Activated CD4-positive, alpha-beta T cell treated with anti-CD3 and anti-CD28 coated beads, Interleukin-2, amount 10 ng/mL, durations not matched to agents 24 days and 14 days (primary cell): ENCODE measurements around the gene GABARAP. TPM values are rescaled to one million over a fixed set of nuclear protein-coding genes. Genes with fewer than 3 reads are reported as not detected.

Experiments
- total RNA-seq: library from RNA; stranded (reverse); gene quantifications from 2 replicates; pipeline ENCODE4 v1.2.3, GENCODE V29; 2022

The GABARAP gene
- total RNA-seq, 1 donor from 2014 or later, result 124 TPM

Other genes starting within 250 kb of the GABARAP start
- gene ALOX12, start 246.4 kb downstream of the GABARAP start, total RNA-seq, result not detected in 2 replicates
- gene RNASEK, start 229.8 kb downstream of the GABARAP start, total RNA-seq, result 128 and 131 TPM in 2 replicates
- 0.90 and 0.91 TPM in 2 replicates for gene BCL6B, start 219.4 kb downstream of the GABARAP start, total RNA-seq
- 12.4 and 13.5 TPM in 2 replicates for gene SLC16A13, start 206.4 kb downstream of the GABARAP start, total RNA-seq
- 0.16 and 0.40 TPM in 2 replicates for gene SLC16A11, start 198.4 kb downstream of the GABARAP start, total RNA-seq
- gene CLEC10A, start 162.2 kb downstream of the GABARAP start, total RNA-seq, result not detected in 2 replicates
- gene ASGR2, start 127.6 kb downstream of the GABARAP start, total RNA-seq, result not detected in 2 replicates
- 1.8 and 1.9 TPM in 2 replicates for gene ASGR1, start 63.1 kb downstream of the GABARAP start, total RNA-seq
- gene DLG4, start 22.6 kb downstream of the GABARAP start, total RNA-seq, result 12.4 and 14.0 TPM in 2 replicates
- 244 and 267 TPM in 2 replicates for gene ACADVL, start 22.5 kb downstream of the GABARAP start, total RNA-seq
- gene DVL2, start 7.9 kb downstream of the GABARAP start, total RNA-seq, result 71.1 and 77.7 TPM in 2 replicates
- gene PHF23, start 3.0 kb downstream of the GABARAP start, total RNA-seq, result 46.2 and 51.7 TPM in 2 replicates
- 188 and 190 TPM in 2 replicates for gene CTDNEP1, start 9.3 kb upstream of the GABARAP start, total RNA-seq
- gene ELP5, start 9.8 kb upstream of the GABARAP start, total RNA-seq, result 74.3 and 76.8 TPM in 2 replicates
- gene CLDN7, start 20.0 kb upstream of the GABARAP start, total RNA-seq, result 0.31 and 0.40 TPM in 2 replicates
- 0.17 and 0.37 TPM in 2 replicates for gene SLC2A4, start 39.3 kb upstream of the GABARAP start, total RNA-seq
- gene YBX2, start 52.2 kb upstream of the GABARAP start, total RNA-seq, result 0.21 and 0.33 TPM in 2 replicates
- gene EIF5A, start 65.2 kb upstream of the GABARAP start, total RNA-seq, result 1,303 and 1,327 TPM in 2 replicates
- 51.5 and 56.2 TPM in 2 replicates for gene GPS2, start 72.9 kb upstream of the GABARAP start, total RNA-seq
- 59.3 and 59.6 TPM in 2 replicates for gene NEURL4, start 86.9 kb upstream of the GABARAP start, total RNA-seq
- gene ACAP1, start 94.1 kb upstream of the GABARAP start, total RNA-seq, result 262 and 275 TPM in 2 replicates
- 7.0 and 7.6 TPM in 2 replicates for gene KCTD11, start 109.7 kb upstream of the GABARAP start, total RNA-seq
- gene TMEM95, start 112.7 kb upstream of the GABARAP start, total RNA-seq, result not detected in 2 replicates
- gene TNK1, start 138.6 kb upstream of the GABARAP start, total RNA-seq, result 5.3 and 5.5 TPM in 2 replicates
- 75.5 and 79.8 TPM in 2 replicates for gene PLSCR3, start 152.1 kb upstream of the GABARAP start, total RNA-seq
- gene TMEM256, start 161.6 kb upstream of the GABARAP start, total RNA-seq, result 47.4 and 59.3 TPM in 2 replicates
- 2.9 and 3.0 TPM in 2 replicates for gene NLGN2, start 165.4 kb upstream of the GABARAP start, total RNA-seq
- not detected in 2 replicates for gene SPEM1, start 177.9 kb upstream of the GABARAP start, total RNA-seq
- gene SPEM2, start 183.2 kb upstream of the GABARAP start, total RNA-seq, result not detected in 2 replicates
- gene SPEM3, start 186.4 kb upstream of the GABARAP start, total RNA-seq, result not detected in 2 replicates
- gene TMEM102, start 193.0 kb upstream of the GABARAP start, total RNA-seq, result 12.8 and 12.9 TPM in 2 replicates
- 9.4 and 9.5 TPM in 2 replicates for gene FGF11, start 197.1 kb upstream of the GABARAP start, total RNA-seq
- 6.1 and 7.2 TPM in 2 replicates for gene CHRNB1, start 202.6 kb upstream of the GABARAP start, total RNA-seq
- gene ZBTB4, start 237.2 kb upstream of the GABARAP start, total RNA-seq, result 16.0 and 16.1 TPM in 2 replicates
- not detected in 2 replicates for gene SLC35G6, start 239.0 kb upstream of the GABARAP start, total RNA-seq
- 226 and 230 TPM in 2 replicates for gene POLR2A, start 241.9 kb upstream of the GABARAP start, total RNA-seq